Smooth muscle cell (in vitro differentiated cells): ENCODE data around the gene PAFAH1B2. TPM values are rescaled to one million over a fixed set of nuclear protein-coding genes. Genes with fewer than 3 reads are reported as not detected.

ENCODE experiments used
- DNase-seq: peaks from one replicate; lab custom pipeline; 2025; ENCODE audit not compliant: unreplicated experiment; lab: John Stamatoyannopoulos, UW
- H2AFZ ChIP-seq: fragments of 200-600 bp; sonication (generic); 2 replicates; pipeline ENCODE4 v1.6.0; 2016; ENCODE audit warnings: antibody characterized with exemption, low read depth, mild to moderate bottlenecking
- H3F3A ChIP-seq: fragments of 200-600 bp; sonication (generic); 2 replicates; pipeline ENCODE4 v1.6.0; 2017; ENCODE audit warnings: antibody characterized with exemption, low read depth
- H3K27ac ChIP-seq: fragments of 200-600 bp; sonication (generic); 2 replicates; pipeline ENCODE4 v1.5.1; 2016; ENCODE audit warnings: low read depth, mild to moderate bottlenecking
- H3K27me3 ChIP-seq: fragments of 200-600 bp; sonication (generic); 2 replicates; pipeline ENCODE4 v1.6.1; 2016; ENCODE audit warnings: low read depth, mild to moderate bottlenecking
- H3K36me3 ChIP-seq: fragments of 200-600 bp; sonication (generic); 2 replicates; pipeline ENCODE4 v1.5.1; 2016; ENCODE audit warnings: low read depth
- H3K4me1 ChIP-seq: fragments of 200-600 bp; sonication (generic); 2 replicates; pipeline ENCODE4 v1.5.1; 2016; ENCODE audit warnings: low read depth
- H3K4me2 ChIP-seq: fragments of 200-600 bp; sonication (generic); 2 replicates; pipeline ENCODE4 v1.6.0; 2016; ENCODE audit warnings: mild to moderate bottlenecking
- H3K4me3 ChIP-seq: fragments of 200-600 bp; sonication (generic); 2 replicates; pipeline ENCODE4 v1.5.1; 2016; ENCODE audit warnings: mild to moderate bottlenecking
- H3K79me2 ChIP-seq: fragments of 200-600 bp; sonication (generic); 2 replicates; pipeline ENCODE4 v1.6.0; 2016; ENCODE audit warnings: low read depth, mild to moderate bottlenecking
- H3K9ac ChIP-seq: fragments of 200-600 bp; sonication (generic); 2 replicates; pipeline ENCODE4 v1.6.0; 2016; ENCODE audit warnings: low read depth
- H3K9me3 ChIP-seq: fragments of 200-600 bp; sonication (generic); replicated peaks from 2 replicates; pipeline ENCODE4 v1.5.1; 2016; ENCODE audit warnings: low read depth
- H4K20me1 ChIP-seq: fragments of 200-600 bp; sonication (generic); 2 replicates; pipeline ENCODE4 v1.6.0; 2016; ENCODE audit warnings: low read depth
- WGBS: methylation state at CpG from one replicate; pipeline ENCODE4 v1.1.7; 2016; ENCODE audit warnings: low lambda C conversion rate; 5-methylcytosine and 5-hydroxymethylcytosine counted together
- polyA plus RNA-seq: library from polyadenylated mRNA; unstranded; fragments of >200 nt; fragmentation: Nextera tagmentation; extraction: Ambion mirVana; gene quantifications from 2 replicates; pipeline ENCODE4 v1.2.1, GENCODE V29; 2016
- total RNA-seq: library from RNA; depleted of rRNA; stranded (reverse); fragments of >200 nt; gene quantifications from 2 replicates; pipeline ENCODE4 v1.2.3, GENCODE V29; 2014
- TF ChIP-seq, protein P1 (sequence below): fragments of 200-600 bp; sonication (generic); IDR thresholded peaks from 2 replicates; pipeline ENCODE4 v1.5.1; 2017; ENCODE audit warnings: borderline replicate concordance, mild to moderate bottlenecking, antibody characterized with exemption; ENCODE audit not compliant: insufficient read depth, poor library complexity, severe bottlenecking

The PAFAH1B2 gene
- total and polyA plus RNA-seq, 2 experiments from 2014 or later, result 30.7 to 146 TPM

DNA sequence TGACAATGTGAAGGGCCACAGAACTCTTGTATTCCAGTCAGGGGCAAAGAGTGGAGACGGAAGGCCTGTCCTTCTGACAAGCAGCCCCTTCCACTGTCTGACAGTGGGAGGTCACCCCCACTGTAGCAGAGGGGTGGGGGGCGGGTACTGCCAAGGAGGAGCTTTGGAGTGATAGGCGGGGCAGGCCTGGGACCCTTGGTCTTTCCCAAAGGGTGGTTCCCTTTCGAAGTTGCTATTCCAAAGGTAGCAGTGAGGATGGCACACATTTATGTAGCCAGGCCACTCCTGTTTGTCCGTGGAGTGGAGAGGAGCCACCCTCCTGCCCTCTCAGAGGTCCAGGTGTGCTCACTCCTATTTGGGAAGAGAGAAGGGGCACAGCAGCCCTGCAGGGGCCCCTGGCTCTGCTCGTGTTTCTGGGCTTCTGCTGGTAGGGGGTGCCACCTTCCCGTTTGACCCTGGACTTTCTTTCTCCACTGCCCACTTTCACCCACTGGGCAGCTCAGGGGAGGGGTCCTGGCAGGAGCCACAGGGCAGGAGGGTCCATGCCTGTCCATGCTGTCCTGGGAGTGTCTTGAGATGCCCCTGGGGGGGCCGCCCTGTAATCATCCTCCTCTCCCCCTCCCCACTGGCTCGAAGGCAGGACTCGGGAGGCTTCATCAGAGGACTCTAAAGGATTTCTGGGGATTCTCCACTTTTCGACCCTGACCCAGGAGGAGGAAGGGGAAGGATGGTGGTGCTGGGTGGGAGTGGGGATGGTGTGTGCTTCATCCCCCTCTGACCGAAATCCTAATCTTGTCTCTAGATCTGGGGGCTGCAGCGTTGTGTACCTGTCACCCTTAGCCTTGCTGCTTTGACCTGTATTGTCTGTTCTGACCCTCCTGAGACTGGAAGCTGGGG is 56.1 kb downstream of the PAFAH1B2 start:
- DNase-seq, result no peak
- Histone ChIP-seq H3K9me3 (no peaks in the 10 kb centered on the region), H3K4me1 (peaks cover 29% of the 10 kb centered on the region), H3K36me3 (no peaks in the 10 kb centered on the region), H3K9ac (peak overlapping the region; percentile 46), H3K79me2 (peaks cover 50% of the 10 kb centered on the region), H3K4me3 (peak overlapping the region; percentile 49), H3F3A (peaks cover 49% of the 10 kb centered on the region), H3K27ac (peak overlapping the region; percentile 79), H3K4me2 (peak overlapping the region; percentile 85), H3K27me3 (no peaks in the 10 kb centered on the region), H2AFZ (no peak overlapping the region), H4K20me1 (peaks cover 54% of the 10 kb centered on the region)
- 26% methylated on average over 13 of the region's 13 CpGs for WGBS
- TF ChIP-seq, protein P1, sequence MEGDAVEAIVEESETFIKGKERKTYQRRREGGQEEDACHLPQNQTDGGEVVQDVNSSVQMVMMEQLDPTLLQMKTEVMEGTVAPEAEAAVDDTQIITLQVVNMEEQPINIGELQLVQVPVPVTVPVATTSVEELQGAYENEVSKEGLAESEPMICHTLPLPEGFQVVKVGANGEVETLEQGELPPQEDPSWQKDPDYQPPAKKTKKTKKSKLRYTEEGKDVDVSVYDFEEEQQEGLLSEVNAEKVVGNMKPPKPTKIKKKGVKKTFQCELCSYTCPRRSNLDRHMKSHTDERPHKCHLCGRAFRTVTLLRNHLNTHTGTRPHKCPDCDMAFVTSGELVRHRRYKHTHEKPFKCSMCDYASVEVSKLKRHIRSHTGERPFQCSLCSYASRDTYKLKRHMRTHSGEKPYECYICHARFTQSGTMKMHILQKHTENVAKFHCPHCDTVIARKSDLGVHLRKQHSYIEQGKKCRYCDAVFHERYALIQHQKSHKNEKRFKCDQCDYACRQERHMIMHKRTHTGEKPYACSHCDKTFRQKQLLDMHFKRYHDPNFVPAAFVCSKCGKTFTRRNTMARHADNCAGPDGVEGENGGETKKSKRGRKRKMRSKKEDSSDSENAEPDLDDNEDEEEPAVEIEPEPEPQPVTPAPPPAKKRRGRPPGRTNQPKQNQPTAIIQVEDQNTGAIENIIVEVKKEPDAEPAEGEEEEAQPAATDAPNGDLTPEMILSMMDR, result no peak

DNA sequence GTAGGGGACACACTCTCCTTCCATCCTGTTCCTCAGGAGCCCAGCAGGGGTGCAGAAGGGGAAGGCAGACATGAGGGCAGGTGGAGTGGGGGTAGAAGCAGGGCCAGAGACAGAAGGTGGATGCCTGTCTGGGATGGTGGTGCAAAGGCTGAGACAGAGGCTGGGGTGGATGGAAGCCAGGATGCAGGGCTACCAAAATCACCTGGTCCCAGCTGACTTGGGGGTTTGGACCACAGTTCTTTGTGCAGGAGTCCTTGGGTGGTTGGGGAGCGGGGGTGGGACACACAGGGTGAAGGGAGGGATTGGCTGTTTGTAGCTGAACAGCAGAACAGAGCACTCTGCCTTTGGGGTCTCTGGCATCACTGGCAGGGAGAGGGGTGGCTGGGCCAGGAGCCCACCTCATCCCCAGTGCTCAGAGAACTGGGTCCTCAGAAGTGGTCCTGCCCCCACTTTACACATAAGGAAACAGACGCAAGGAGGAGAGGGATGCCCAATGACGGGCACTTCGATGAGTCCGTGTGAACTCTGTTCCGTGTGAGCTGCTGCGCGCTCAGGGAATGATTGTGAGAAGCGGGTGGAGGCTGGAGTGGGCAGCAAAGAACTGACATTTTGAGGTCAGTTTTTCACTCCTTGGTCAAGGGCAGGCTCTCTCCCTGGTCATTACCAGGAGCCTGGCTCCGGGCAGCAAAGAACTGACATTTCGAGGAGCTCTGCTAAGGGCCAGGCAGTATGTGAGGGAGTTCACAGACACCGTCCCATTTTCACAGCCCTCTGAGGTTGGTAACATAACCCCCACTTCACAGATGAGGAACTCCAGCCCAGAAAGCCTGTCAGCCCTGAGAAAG is 56.9 kb downstream of the PAFAH1B2 start:
- H3K9ac ChIP-seq, result peak overlapping the region; percentile 46
- H3K4me3 ChIP-seq, result peak overlapping the region; percentile 49
- H3K9me3 ChIP-seq, result no peaks in the 10 kb centered on the region
- 51% methylated on average over 12 of the region's 12 CpGs for WGBS
- H3K4me2 ChIP-seq, result peak overlapping the region; percentile 85
- peak overlapping the region; percentile 79 for H3K27ac ChIP-seq
- peaks cover 29% of the 10 kb centered on the region for H3K4me1 ChIP-seq
- no peaks in the 10 kb centered on the region for H3K27me3 ChIP-seq
- H4K20me1 ChIP-seq, result peaks cover 59% of the 10 kb centered on the region
- peaks cover 50% of the 10 kb centered on the region for H3K79me2 ChIP-seq
- no peaks in the 10 kb centered on the region for H3K36me3 ChIP-seq
- H3F3A ChIP-seq, result peaks cover 53% of the 10 kb centered on the region
- H2AFZ ChIP-seq, result no peak overlapping the region
- DNase-seq, result no peak
- TF ChIP-seq, protein P1, result no peak

DNA sequence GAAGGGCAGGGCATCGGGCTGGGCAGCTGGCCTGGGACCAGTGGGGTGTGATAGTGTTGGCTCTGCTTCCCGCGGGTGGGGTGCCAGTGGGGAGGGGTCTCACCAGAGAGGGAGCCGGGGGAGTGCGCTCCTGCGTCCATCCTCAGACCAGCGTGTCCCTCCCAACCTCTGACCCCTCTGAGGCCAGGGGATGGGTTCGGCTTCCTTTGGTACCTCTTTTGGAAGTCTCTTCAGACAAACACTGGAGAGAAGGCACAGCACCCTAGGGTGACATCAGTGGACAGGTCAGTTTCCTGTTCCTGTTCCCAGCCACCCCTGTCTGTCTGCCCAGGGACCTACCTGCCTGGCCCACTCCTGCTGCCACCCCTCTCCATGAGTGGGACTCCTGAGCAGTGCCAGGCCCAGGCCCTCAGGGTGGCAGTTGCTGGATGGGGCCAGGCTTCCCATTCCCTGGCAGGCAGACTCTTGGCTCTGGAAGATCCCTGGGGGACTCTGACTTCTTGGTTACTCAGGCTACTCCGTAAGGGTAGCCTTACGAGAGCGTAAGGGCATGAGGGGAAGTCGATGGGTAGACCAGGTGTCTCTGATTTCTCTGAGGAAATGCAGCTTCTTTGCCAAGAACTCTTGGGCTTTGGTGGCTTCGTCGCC is 57.7 kb downstream of the PAFAH1B2 start:
- no peak for DNase-seq
- Histone ChIP-seq H3K27ac (peak overlapping the region; percentile 79), H3K9me3 (no peaks in the 10 kb centered on the region), H3F3A (peaks cover 53% of the 10 kb centered on the region), H3K9ac (peak overlapping the region; percentile 46), H4K20me1 (peaks cover 59% of the 10 kb centered on the region), H3K4me3 (peak overlapping the region; percentile 49), H3K27me3 (no peaks in the 10 kb centered on the region), H3K79me2 (peaks cover 50% of the 10 kb centered on the region), H3K36me3 (no peaks in the 10 kb centered on the region), H3K4me2 (peak overlapping the region; percentile 85), H2AFZ (no peak overlapping the region), H3K4me1 (peaks cover 29% of the 10 kb centered on the region)
- TF ChIP-seq, protein P1, result no peak
- WGBS, result 71% methylated on average over 14 of the region's 14 CpGs
